Stimulated activated CD8-positive, alpha-beta memory T cell treated with anti-CD3 and anti-CD28 coated beads, Interleukin-4, amount 100 ng/mL, for 24 hours (primary cell): Measurements from ENCODE around the gene CEP162.
"Not testable (repeated sequence)": the region's sequence is repeated elsewhere in the genome, so short reads cannot be mapped to it uniquely, and the experiment has no call there.

Source experiments
- DNase-seq: peaks from one replicate; pipeline ENCODE4 v3.0.0-alpha.2; 2020; ENCODE audit warnings: low read depth

The CEP162 gene

DNA sequence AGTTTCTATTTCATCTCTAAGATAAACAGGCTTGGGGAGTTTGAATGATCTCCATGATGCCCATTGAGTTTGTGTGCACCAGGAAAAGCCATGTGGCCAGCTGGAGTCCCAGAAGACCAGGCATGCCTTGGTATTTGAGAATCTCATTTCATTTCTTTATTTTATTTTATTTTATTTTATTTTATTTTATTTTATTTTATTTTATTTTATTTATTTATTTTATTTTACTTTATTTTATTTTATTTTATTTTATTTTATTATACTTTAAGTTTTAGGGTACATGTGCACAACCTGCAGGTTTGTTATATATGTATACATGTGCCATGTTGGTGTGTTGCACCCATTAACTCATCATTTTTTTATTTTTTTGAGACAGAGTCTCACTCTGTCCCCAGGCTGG lies 142.7 kb downstream of the CEP162 start:
- not testable (repeated sequence) for DNase-seq

GRCh38 chr6:84082689-84083265 lies 144.7 kb downstream of the CEP162 start:
- DNase-seq = no peak

DNA sequence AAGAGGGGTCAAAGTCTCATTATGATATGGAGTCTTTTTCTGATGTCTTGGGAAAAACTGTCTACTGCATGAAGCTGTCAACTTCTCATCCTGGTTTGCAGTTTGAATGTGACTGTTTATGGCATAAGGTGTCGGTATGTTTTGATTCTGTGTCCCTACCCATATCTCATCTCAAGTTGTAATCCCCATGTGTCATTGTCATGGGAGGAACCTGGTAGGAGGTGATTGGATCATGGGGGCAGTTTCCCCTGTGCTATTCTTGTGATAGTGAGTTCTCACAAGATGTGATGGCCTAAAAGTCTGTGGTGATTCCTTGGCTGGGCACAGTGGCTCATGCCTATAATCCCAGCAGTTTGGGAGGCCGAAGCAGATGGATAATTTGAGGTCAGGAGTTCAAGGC lies 146.2 kb downstream of the CEP162 start:
- no peak for DNase-seq

DNA sequence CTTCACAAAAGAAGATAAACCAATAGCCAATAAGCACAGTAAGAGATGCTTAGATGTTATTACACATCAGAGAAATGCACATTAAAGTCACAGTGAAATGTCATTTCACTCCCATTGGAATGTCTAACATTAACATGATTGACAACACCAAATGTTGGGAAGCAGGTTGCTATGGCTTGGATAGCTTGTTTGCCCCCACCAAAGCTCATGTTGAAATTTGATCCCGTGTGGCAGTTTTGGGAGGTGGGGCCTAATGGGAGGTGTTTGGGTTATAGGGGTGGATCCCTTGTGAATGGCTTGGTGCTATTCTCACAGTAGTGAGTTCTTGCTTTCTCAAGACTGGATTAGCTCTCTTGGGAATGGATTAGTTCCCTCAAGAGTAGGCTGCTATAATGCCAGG lies 149.1 kb downstream of the CEP162 start:
- DNase-seq = no peak

- no peak for DNase-seq
Measured at GRCh38 chr6:84077645-84078044, 149.8 kb downstream of the CEP162 start.

DNA sequence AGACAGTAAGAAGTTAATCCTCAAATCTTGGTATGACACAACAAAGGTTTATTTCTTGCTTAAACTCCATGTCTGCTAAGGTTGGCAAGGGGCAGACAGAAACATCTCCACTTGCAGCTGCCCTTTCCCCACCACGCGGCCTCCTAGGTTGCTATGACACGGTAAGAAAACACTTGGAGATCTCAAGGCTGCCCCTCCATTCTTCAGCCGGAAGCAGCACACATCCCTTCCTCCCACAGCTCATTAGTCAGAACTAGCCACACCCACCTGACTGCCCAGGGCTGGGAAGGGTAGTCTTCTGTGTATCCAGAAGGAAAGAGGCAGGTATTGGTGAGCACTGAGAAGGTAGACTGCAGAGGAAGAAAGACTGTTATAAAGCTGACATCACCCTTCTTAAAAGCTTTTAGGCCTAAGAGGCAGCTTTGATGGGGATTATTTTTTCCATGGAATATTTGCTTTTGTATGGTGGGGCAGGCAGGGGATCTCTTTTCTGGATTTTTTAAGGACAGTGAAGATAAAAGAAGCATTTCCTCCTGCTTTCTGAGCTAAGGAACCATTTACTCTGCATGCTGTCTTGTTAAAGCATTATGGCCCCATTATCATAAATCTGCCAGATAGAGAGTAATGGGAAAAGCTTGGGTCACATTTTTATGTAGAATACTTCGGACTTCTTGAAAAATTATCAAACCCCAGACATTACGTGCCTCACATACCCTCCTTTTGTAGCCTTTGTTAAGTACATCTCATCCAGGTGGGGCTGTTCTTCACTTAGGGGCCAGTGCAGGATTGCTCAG lies 152.3 kb downstream of the CEP162 start:
- DNase-seq = no peak
